KMS-11 (cell line): ENCODE data around the gene FBXW7.
"Not testable (repeated sequence)": the region's sequence is repeated elsewhere in the genome, so short reads cannot be mapped to it uniquely, and the experiment has no call there.

Experiments
- H2AFZ ChIP-seq: fragments of 200-600 bp; sonication (generic); 2 replicates; pipeline ENCODE4 v1.6.1; 2016; ENCODE audit warnings: antibody characterized with exemption, mixed run types, low read depth
- H3K27ac ChIP-seq: fragments of 200-600 bp; sonication (generic); 2 replicates; pipeline ENCODE4 v1.6.1; 2016; ENCODE audit warnings: mild to moderate bottlenecking, mixed run types
- H3K27me3 ChIP-seq: fragments of 200-600 bp; sonication (generic); 2 replicates; pipeline ENCODE4 v1.6.1; 2017; ENCODE audit warnings: mild to moderate bottlenecking, low read depth, mixed run types, moderate library complexity; ENCODE audit not compliant: insufficient read depth
- H3K36me3 ChIP-seq: fragments of 200-600 bp; sonication (generic); 2 replicates; pipeline ENCODE4 v1.6.1; 2017; ENCODE audit warnings: mild to moderate bottlenecking, mixed run types; ENCODE audit not compliant: insufficient read depth
- H3K4me1 ChIP-seq: fragments of 200-600 bp; sonication (generic); 2 replicates; pipeline ENCODE4 v1.6.1; 2016; ENCODE audit warnings: mild to moderate bottlenecking, low read depth, mixed run types; ENCODE audit not compliant: poor library complexity, severe bottlenecking
- H3K4me2 ChIP-seq: fragments of 200-600 bp; sonication (generic); 2 replicates; pipeline ENCODE4 v1.7.0; 2016; ENCODE audit warnings: mild to moderate bottlenecking, mixed run types
- H3K4me3 ChIP-seq: fragments of 200-600 bp; sonication (generic); IDR thresholded peaks from 2 replicates; pipeline ENCODE4 v1.6.1; 2017; ENCODE audit warnings: low read depth, low read length, mixed read lengths; ENCODE audit not compliant: insufficient read depth
- H3K79me2 ChIP-seq: fragments of 200-600 bp; sonication (generic); 2 replicates; pipeline ENCODE4 v1.6.1; 2016; ENCODE audit warnings: low read depth, mixed run types; ENCODE audit not compliant: insufficient read depth
- H3K9ac ChIP-seq: fragments of 200-600 bp; sonication (generic); 2 replicates; pipeline ENCODE4 v1.6.1; 2016; ENCODE audit warnings: mild to moderate bottlenecking, mixed run types
- H4K20me1 ChIP-seq: fragments of 200-600 bp; sonication (generic); 2 replicates; pipeline ENCODE4 v1.6.1; 2016; ENCODE audit warnings: mild to moderate bottlenecking, mixed run types; ENCODE audit not compliant: insufficient read depth
- CTCF ChIP-seq: fragments of 200-600 bp; sonication (generic); conservative IDR thresholded peaks from 2 replicates; pipeline ENCODE4 v1.6.1; 2017; ENCODE audit warnings: low read depth, mild to moderate bottlenecking, antibody characterized with exemption, low read length, moderate library complexity, mixed read lengths

Gene FBXW7

GRCh38 chr4:152558396-152558795, 22.5 kb upstream of the FBXW7 start:
- Histone ChIP-seq H3K4me3 (no peak overlapping the region), H3K4me2 (no peak overlapping the region), H3K36me3 (no peaks in the 10 kb centered on the region), H3K4me1 (peaks cover 22% of the 10 kb centered on the region), H2AFZ (no peak overlapping the region), H4K20me1 (no peaks in the 10 kb centered on the region), H3K27me3 (no peaks in the 10 kb centered on the region), H3K79me2 (no peaks in the 10 kb centered on the region), H3K27ac (no peak overlapping the region), H3K9ac (no peak overlapping the region)
- no peak for TF ChIP-seq CTCF

DNA sequence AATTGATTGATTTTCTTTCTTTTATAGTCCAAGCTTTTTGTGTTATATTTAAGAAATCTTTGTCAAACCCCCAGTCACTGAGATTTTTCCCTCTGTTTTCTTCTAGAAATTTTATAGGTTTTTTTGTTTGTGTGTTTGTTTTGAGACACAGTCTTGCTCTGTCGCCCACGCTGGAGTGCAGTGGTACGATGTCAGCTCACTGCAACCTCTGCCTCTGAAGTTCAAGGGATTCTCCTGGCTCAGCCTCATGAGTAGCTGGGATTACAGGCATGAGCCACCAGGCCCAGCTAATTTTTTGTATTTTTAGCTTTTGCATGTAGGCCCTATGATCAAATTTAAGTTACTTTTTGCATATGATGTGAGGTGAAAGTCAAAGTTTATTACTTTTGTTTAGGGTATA, 20.9 kb upstream of the FBXW7 start:
- peaks cover 22% of the 10 kb centered on the region for H3K4me1 ChIP-seq
- peak overlapping the region; percentile 97 for H2AFZ ChIP-seq
- peak overlapping the region; percentile 80 for H3K27ac ChIP-seq
- no peaks in the 10 kb centered on the region for H3K79me2 ChIP-seq
- H4K20me1 ChIP-seq = no peaks in the 10 kb centered on the region
- peak overlapping the region; percentile 87 for H3K4me2 ChIP-seq
- TF ChIP-seq CTCF = no peak
- no peaks in the 10 kb centered on the region for H3K27me3 ChIP-seq
- peak overlapping the region; percentile 77 for H3K9ac ChIP-seq
- no peaks in the 10 kb centered on the region for H3K36me3 ChIP-seq
- no peak overlapping the region for H3K4me3 ChIP-seq

DNA sequence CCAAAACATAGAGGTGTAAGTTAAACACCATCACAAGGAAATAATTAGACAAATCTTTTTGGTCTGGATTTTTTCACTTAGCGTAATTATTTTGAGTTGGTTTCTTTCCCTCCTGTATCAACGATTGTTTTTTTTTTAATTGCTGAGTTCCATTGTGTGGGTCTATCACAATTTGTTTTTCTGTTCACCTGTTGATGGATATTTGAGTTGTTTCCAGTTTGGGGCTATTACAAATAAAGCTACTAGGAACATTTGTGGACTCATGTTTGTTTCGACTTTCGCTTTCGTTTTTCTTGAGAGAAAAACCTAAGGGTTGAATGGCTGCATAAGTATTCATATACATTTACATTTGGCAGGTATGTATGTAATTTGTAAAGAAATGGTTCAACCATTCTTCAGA, 20.4 kb upstream of the FBXW7 start:
- peak overlapping the region; percentile 77 for H3K9ac ChIP-seq
- H3K4me2 ChIP-seq = peak overlapping the region; percentile 87
- H2AFZ ChIP-seq = peak overlapping the region; percentile 97

GRCh38 chr4:152554742-152555141, 18.9 kb upstream of the FBXW7 start:
- Histone ChIP-seq H3K27me3 (no peaks in the 10 kb centered on the region), H3K4me2 (no peak overlapping the region), H3K79me2 (no peaks in the 10 kb centered on the region), H3K4me1 (peaks cover 22% of the 10 kb centered on the region), H3K4me3 (no peak overlapping the region), H3K27ac (no peak overlapping the region), H2AFZ (no peak overlapping the region), H4K20me1 (no peaks in the 10 kb centered on the region), H3K9ac (no peak overlapping the region), H3K36me3 (no peaks in the 10 kb centered on the region)
- TF ChIP-seq CTCF = no peak

More for the DNA sequence above, 20.4 kb upstream of the FBXW7 start:
- no peaks in the 10 kb centered on the region for H3K79me2 ChIP-seq
- peak overlapping the region; percentile 80 for H3K27ac ChIP-seq
- TF ChIP-seq CTCF = no peak
- H4K20me1 ChIP-seq = no peaks in the 10 kb centered on the region
- no peak overlapping the region for H3K4me3 ChIP-seq
- no peaks in the 10 kb centered on the region for H3K27me3 ChIP-seq
- H3K4me1 ChIP-seq = peaks cover 22% of the 10 kb centered on the region
- H3K36me3 ChIP-seq = no peaks in the 10 kb centered on the region

DNA sequence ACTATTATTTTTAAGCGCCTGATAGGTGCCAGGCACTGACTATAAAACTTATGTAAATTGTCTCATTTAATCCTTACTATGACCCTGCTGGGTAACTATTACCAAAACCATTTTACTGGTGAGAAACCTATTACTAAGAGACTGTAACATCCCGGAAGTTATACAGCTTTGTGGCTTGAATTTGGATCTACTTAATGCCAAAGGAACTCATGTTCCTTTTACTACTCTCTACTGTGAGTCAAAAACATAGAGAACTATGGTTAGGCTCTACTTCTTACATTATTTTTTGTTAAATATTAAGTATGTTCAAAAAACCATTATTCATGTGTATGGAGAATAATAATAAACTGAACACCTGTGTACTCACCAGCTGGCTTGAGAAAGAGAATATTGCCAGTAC, 14.8 kb upstream of the FBXW7 start:
- H3K4me2 ChIP-seq, H2AFZ ChIP-seq, H3K79me2 ChIP-seq, H3K36me3 ChIP-seq, H3K27me3 ChIP-seq, H3K4me1 ChIP-seq, H3K9ac ChIP-seq, H4K20me1 ChIP-seq, H3K4me3 ChIP-seq, H3K27ac ChIP-seq: not testable (repeated sequence)
